ENCODE measurements around the gene MSH3. TPM values are rescaled to one million over a fixed set of nuclear protein-coding genes. Genes with fewer than 3 reads are reported as not detected.

Gene MSH3
- total and polyA plus RNA-seq, 2 of the 8 experiments (the other 6 are each of a cell fraction or from before 2014, with no cell fraction given): 3.6 to 22.6 TPM

GRCh38 chr5:80744149-80744548, 89.7 kb downstream of the MSH3 start:
- H2BK12ac ChIP-seq (ENCODE audit: low read depth, low read length): no peak overlapping the region
- no peak overlapping the region for H3K23ac ChIP-seq (ENCODE audit: insufficient read length)
- H2BK5ac ChIP-seq (ENCODE audit: low read depth, low read length): no peak overlapping the region
- peaks cover 0 to 6% (median 1%) of the 10 kb centered on the region in 4 experiments; a peak in 3 of 8 replicates for H3K36me3 ChIP-seq (ENCODE audit: control insufficient read depth in 2 of 4, insufficient read depth in 4 of 4, low read length in 3 of 4)
- no peak overlapping the region for H3K4ac ChIP-seq (replicated peaks; ENCODE audit: insufficient read length, low read depth, low read length)
- peaks cover 0 to 6% (median 1%) of the 10 kb centered on the region in 4 experiments; a peak in 3 of 7 replicates for H3K4me1 ChIP-seq (replicated peaks in 1 of 4; ENCODE audit: control insufficient read depth in 3 of 4, insufficient read depth in 4 of 4, low read length in 3 of 4)
- no peak overlapping the region for H3K4me2 ChIP-seq (ENCODE audit: insufficient read depth in 1 of 2, low read depth in 2 of 2, low read length in 2 of 2)
- ChIA-PET CTCF (ENCODE audit: partially characterized antibody) (no interaction called here), POLR2A (ENCODE audit: partially characterized antibody) (no interaction called here)
- no peak overlapping the region for H2AK5ac ChIP-seq (ENCODE audit: low read depth, low read length)
- H2BK20ac ChIP-seq (ENCODE audit: low read length): no peak overlapping the region
- no peaks in the 10 kb centered on the region for H3K23me2 ChIP-seq (ENCODE audit: low read depth, low read length)
- no peaks in the 10 kb centered on the region for H3K79me1 ChIP-seq (ENCODE audit: low read depth, low read length)
- no peak overlapping the region for H3K14ac ChIP-seq (ENCODE audit: insufficient read length)
- H4K5ac ChIP-seq (ENCODE audit: insufficient read length, low read depth, low read length): no peak overlapping the region
- no peak overlapping the region for H3K4me3 ChIP-seq (ENCODE audit: extremely low read depth in 1 of 4, insufficient read depth in 2 of 4, low read depth in 3 of 4, low read length in 4 of 4)
- H4K20me1 ChIP-seq (replicated peaks in 1 of 2; ENCODE audit: control insufficient read depth in 1 of 2, insufficient read depth in 2 of 2, low read length in 2 of 2): no peaks in the 10 kb centered on the region
- no peaks in the 10 kb centered on the region for H3K27me3 ChIP-seq (replicated peaks in 1 of 4; ENCODE audit: control insufficient read depth in 3 of 4, extremely low read depth in 1 of 4, insufficient read depth in 3 of 4, low read length in 3 of 4)
- H3K79me2 ChIP-seq (ENCODE audit: control insufficient read depth in 1 of 2, insufficient read depth in 2 of 2, low read length in 2 of 2): no peaks in the 10 kb centered on the region
- H3K9me3 ChIP-seq (ENCODE audit: insufficient read depth in 2 of 2, low read depth in 1 of 2, low read length in 1 of 2): no peaks in the 10 kb centered on the region
- FAIRE-seq: no peak
- no peak overlapping the region for H2AFZ ChIP-seq (ENCODE audit: low read length)
- H3K9ac ChIP-seq (replicated peaks in 1 of 4; ENCODE audit: extremely low read depth in 1 of 4, low read depth in 3 of 4, low read length in 3 of 4): no peak overlapping the region
- no peak overlapping the region for H3K56ac ChIP-seq (replicated peaks; ENCODE audit: insufficient read length, low read depth, low read length)
- WGBS, 2 experiments (ENCODE audit: extremely low coverage in 1 of 2, insufficient coverage in 1 of 2, insufficient read length in 1 of 2, insufficient replicate concordance in 2 of 2, low coverage in 1 of 2, low lambda C conversion rate in 2 of 2, missing lambda C conversion rate in 1 of 2): 83% methylated on average over 2 of the region's 2 CpGs; no CpG with 5 or more reads in 1 of the 2 experiments
- no peak overlapping the region for H2BK120ac ChIP-seq (replicated peaks; ENCODE audit: low read depth, low read length)
- no peak overlapping the region for H3K27ac ChIP-seq (ENCODE audit: low read depth, low read length)
- no peak overlapping the region for H4K91ac ChIP-seq (replicated peaks; ENCODE audit: insufficient read length, low read length)
- H2BK15ac ChIP-seq (ENCODE audit: low read length): no peak overlapping the region
- no peak for DNase-seq (ENCODE audit: low read depth in 1 of 2, low spot score in 2 of 2)
- no peak overlapping the region for H3K18ac ChIP-seq (ENCODE audit: extremely low read depth, low read length)
- H4K8ac ChIP-seq (ENCODE audit: extremely low read depth, insufficient read depth, low read length): no peak overlapping the region
- TF ChIP-seq CBX5 (IDR thresholded peaks at IDR 0.05; ENCODE audit: low read depth, low read length): no peak
- no peak for TF ChIP-seq SIN3A (conservative IDR thresholded peaks at IDR 0.05 in 1 of 2, IDR thresholded peaks at IDR 0.05 in 1 of 2; ENCODE audit: low read depth in 1 of 2, low read length in 2 of 2)
- TF ChIP-seq KDM4A (IDR thresholded peaks at IDR 0.05; ENCODE audit: low read depth, low read length, severe bottlenecking): no peak
- TF ChIP-seq POLR2AphosphoS5 (IDR thresholded peaks at IDR 0.05; ENCODE audit: low read depth, low read length): no peak
- TF ChIP-seq KDM5A (IDR thresholded peaks at IDR 0.05; ENCODE audit: low read length): no peak
- no peak for TF ChIP-seq YY1 (IDR thresholded peaks at IDR 0.05; ENCODE audit: low read depth, low read length)
- TF ChIP-seq TAF1 (IDR thresholded peaks at IDR 0.05; ENCODE audit: low read depth, low read length): no peak
- no peak for TF ChIP-seq MAX (IDR thresholded peaks at IDR 0.05)
- TF ChIP-seq ATF3 (IDR thresholded peaks at IDR 0.05; ENCODE audit: insufficient read depth, low read depth, low read length): no peak
- no peak for TF ChIP-seq ZNF274 (IDR thresholded peaks at IDR 0.05; ENCODE audit: borderline replicate concordance, extremely low read depth, low read length)
- no peak for TF ChIP-seq RAD21 (IDR thresholded peaks at IDR 0.05 in 1 of 2, conservative IDR thresholded peaks at IDR 0.05 in 1 of 2; ENCODE audit: low read depth in 2 of 2, low read length in 2 of 2)
- TF ChIP-seq SUZ12 (IDR thresholded peaks at IDR 0.05; ENCODE audit: low read length): no peak
- TF ChIP-seq NRF1 (IDR thresholded peaks at IDR 0.05; ENCODE audit: low read depth, low read length): no peak
- TF ChIP-seq JUND (IDR thresholded peaks at IDR 0.05; ENCODE audit: low read length): no peak

Measured in H1 (cell line).